H1 (cell line): ENCODE results near the gene RFX3.

Experiments
- BRCA1 ChIP-seq: IDR thresholded peaks from 2 replicates; pipeline ENCODE4 v1.6.1; 2012; ENCODE audit warnings: low read depth, low read length, improper control_type of control experiment
- CEBPB ChIP-seq: IDR thresholded peaks from 2 replicates; pipeline ENCODE4 v1.6.1; 2012; ENCODE audit warnings: low read depth, low read length
- CHD2 ChIP-seq: IDR thresholded peaks from 2 replicates; pipeline ENCODE4 v1.6.1; 2012; ENCODE audit warnings: low read length, improper control_type of control experiment
- JUND ChIP-seq: IDR thresholded peaks from 2 replicates; pipeline ENCODE4 v1.6.1; 2011; ENCODE audit warnings: mild to moderate bottlenecking, improper control_type of control experiment, low read length
- MAFK ChIP-seq: IDR thresholded peaks from 2 replicates; pipeline ENCODE4 v1.6.1; 2012; ENCODE audit warnings: low read depth, mild to moderate bottlenecking, improper control_type of control experiment, low read length
- POLR2A ChIP-seq, 2 experiments: IDR thresholded peaks; 1 replicate in 1 of 2; 2 replicates in 1 of 2; pipeline ENCODE4 v1.6.1; 2011; ENCODE audit warnings: low read depth in 2 of 2, low read length in 2 of 2, mild to moderate bottlenecking in 2 of 2; ENCODE audit errors: control extremely low read depth in 1 of 2
- POLR2AphosphoS5 ChIP-seq: IDR thresholded peaks from 2 replicates; pipeline ENCODE4 v1.6.1; 2011; ENCODE audit warnings: low read depth, low read length
- RAD21 ChIP-seq, 2 experiments: IDR thresholded peaks in 1 of 2; conservative IDR thresholded peaks in 1 of 2; 2 replicates each; pipeline ENCODE4 v1.6.1; 2011; ENCODE audit warnings: low read depth in 2 of 2, low read length in 2 of 2, improper control_type of control experiment in 1 of 2, inconsistent platforms in 1 of 2, mild to moderate bottlenecking in 1 of 2, moderate library complexity in 1 of 2
- SIRT6 ChIP-seq: IDR thresholded peaks from one replicate; pipeline ENCODE4 v1.7.1; 2012; ENCODE audit warnings: low read length, inconsistent platforms
- TAF1 ChIP-seq: IDR thresholded peaks from 2 replicates; pipeline ENCODE4 v1.6.1; 2011; ENCODE audit warnings: mild to moderate bottlenecking, low read depth, low read length
- TF ChIP-seq, protein P1 (sequence below), 3 experiments: IDR thresholded peaks; 1 replicate in 2 of 3; 2 replicates in 1 of 3; pipeline versions ENCODE4 v1.5.1 to v1.6.1; 2011; ENCODE audit warnings: low read length in 3 of 3, mild to moderate bottlenecking in 3 of 3, inconsistent platforms in 2 of 3, low read depth in 1 of 3, moderate library complexity in 1 of 3; ENCODE audit not compliant: insufficient read depth in 1 of 3; ENCODE audit errors: control extremely low read depth in 1 of 3
- TF ChIP-seq, protein P2 (sequence below): IDR thresholded peaks from 2 replicates; pipeline ENCODE4 v1.6.1; 2012; ENCODE audit warnings: low read length, inconsistent platforms

DNA sequence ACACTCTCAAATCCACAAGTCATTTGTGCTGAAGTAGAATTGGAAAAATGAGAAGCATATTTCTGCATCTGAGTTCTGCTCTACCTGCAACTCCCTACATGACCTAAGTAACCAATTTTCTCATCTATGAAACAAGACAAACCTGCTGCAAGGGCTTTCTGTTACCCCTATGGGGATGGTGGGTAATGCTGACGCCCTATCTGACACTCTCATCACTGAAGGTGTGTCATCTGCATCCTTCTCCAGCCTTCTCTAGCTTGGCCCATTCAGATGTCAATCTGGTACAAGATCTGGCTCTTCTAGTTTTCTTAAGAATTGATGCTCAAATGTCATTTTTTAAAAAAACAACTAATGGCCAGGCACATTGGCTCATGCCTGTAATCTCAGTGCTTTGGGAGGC lies 73.8 kb downstream of the RFX3 start:
- TF ChIP-seq, protein P1, sequence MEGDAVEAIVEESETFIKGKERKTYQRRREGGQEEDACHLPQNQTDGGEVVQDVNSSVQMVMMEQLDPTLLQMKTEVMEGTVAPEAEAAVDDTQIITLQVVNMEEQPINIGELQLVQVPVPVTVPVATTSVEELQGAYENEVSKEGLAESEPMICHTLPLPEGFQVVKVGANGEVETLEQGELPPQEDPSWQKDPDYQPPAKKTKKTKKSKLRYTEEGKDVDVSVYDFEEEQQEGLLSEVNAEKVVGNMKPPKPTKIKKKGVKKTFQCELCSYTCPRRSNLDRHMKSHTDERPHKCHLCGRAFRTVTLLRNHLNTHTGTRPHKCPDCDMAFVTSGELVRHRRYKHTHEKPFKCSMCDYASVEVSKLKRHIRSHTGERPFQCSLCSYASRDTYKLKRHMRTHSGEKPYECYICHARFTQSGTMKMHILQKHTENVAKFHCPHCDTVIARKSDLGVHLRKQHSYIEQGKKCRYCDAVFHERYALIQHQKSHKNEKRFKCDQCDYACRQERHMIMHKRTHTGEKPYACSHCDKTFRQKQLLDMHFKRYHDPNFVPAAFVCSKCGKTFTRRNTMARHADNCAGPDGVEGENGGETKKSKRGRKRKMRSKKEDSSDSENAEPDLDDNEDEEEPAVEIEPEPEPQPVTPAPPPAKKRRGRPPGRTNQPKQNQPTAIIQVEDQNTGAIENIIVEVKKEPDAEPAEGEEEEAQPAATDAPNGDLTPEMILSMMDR (IDR thresholded peaks at IDR 0.05; ENCODE audit: control extremely low read depth in 1 of 3, insufficient read depth in 1 of 3, low read depth in 1 of 3, low read length in 3 of 3) = no peak
- TF ChIP-seq JUND = no peak
- no peak for TF ChIP-seq POLR2A (IDR thresholded peaks at IDR 0.05; ENCODE audit: control extremely low read depth in 1 of 2, low read depth in 2 of 2, low read length in 2 of 2)
- TF ChIP-seq, protein P2, sequence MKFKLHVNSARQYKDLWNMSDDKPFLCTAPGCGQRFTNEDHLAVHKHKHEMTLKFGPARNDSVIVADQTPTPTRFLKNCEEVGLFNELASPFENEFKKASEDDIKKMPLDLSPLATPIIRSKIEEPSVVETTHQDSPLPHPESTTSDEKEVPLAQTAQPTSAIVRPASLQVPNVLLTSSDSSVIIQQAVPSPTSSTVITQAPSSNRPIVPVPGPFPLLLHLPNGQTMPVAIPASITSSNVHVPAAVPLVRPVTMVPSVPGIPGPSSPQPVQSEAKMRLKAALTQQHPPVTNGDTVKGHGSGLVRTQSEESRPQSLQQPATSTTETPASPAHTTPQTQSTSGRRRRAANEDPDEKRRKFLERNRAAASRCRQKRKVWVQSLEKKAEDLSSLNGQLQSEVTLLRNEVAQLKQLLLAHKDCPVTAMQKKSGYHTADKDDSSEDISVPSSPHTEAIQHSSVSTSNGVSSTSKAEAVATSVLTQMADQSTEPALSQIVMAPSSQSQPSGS = no peak
- no peak for TF ChIP-seq RAD21 (IDR thresholded peaks at IDR 0.05 in 1 of 2, conservative IDR thresholded peaks at IDR 0.05 in 1 of 2; ENCODE audit: low read depth in 2 of 2, low read length in 2 of 2)
- TF ChIP-seq CEBPB = no peak
- TF ChIP-seq TAF1 = no peak
- TF ChIP-seq SIRT6 = no peak
- TF ChIP-seq MAFK = no peak
- TF ChIP-seq CHD2 = no peak
- TF ChIP-seq BRCA1 = no peak
- no peak for TF ChIP-seq POLR2AphosphoS5
